ENCODE results near the gene ODC1.

DNA sequence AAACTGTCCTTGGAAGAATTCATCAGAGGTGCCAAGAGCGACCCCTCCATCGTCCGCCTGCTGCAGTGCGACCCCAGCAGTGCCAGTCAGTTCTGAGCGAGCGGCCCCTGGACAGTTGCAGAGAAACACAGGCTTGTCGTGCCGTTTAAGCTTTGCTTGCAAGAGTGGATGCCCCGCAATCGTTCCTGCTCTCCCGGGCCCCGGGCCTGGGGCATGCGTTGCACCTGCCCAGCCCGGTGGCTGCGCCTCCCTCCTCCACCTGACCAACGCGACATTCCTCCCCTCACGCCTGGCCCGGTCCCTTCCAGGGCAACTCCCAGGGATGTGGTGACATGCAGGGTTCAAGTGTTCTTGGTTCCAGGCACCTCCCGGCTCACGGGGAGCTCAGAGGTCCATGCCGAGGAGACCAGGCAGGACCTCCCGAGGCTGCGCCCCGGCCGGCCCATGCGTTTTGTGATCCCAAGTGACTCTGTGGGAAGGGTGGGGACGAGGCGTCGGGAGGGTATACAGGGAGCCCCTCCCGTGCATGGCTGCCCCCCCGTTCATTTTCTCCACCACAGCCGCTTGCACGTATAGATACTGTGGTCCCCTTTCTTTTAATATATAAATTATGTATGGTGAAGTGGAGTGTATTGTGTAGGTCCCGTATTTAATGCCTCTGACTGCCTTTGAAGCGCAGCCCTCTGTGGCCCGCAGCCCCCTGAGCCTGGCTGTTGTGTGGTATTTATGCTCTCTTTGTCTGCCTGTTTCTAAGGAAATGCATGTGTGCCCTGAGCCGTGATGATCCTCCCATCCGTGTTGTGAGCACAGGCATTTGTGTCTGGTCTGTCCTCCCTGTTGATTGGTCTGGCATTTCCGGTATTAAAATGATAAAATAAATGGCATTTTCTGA lies 21.2 kb downstream of the ODC1 start:
- TF ChIP-seq, protein P1, sequence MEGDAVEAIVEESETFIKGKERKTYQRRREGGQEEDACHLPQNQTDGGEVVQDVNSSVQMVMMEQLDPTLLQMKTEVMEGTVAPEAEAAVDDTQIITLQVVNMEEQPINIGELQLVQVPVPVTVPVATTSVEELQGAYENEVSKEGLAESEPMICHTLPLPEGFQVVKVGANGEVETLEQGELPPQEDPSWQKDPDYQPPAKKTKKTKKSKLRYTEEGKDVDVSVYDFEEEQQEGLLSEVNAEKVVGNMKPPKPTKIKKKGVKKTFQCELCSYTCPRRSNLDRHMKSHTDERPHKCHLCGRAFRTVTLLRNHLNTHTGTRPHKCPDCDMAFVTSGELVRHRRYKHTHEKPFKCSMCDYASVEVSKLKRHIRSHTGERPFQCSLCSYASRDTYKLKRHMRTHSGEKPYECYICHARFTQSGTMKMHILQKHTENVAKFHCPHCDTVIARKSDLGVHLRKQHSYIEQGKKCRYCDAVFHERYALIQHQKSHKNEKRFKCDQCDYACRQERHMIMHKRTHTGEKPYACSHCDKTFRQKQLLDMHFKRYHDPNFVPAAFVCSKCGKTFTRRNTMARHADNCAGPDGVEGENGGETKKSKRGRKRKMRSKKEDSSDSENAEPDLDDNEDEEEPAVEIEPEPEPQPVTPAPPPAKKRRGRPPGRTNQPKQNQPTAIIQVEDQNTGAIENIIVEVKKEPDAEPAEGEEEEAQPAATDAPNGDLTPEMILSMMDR (IDR thresholded peaks at IDR 0.05; ENCODE audit: borderline replicate concordance, extremely low read depth, low read length, poor library complexity, severe bottlenecking): no peak
- no peak for TF ChIP-seq EZH2 (IDR thresholded peaks at IDR 0.05; ENCODE audit: borderline replicate concordance, low read depth, low read length, severe bottlenecking)
